Activated CD4-positive, alpha-beta T cell treated with anti-CD3 and anti-CD28 coated beads, Interleukin-2, amount 50 U/mL, for 48 hours (primary cell): ENCODE measurements around the gene ZBTB7C.

ENCODE experiments used
- DNase-seq, 2 experiments: peaks; one replicate each; pipeline ENCODE4 v3.0.0-alpha.2; 2020

The ZBTB7C gene

GRCh38 chr18:48027401-48027963 is 381.7 kb downstream of the ZBTB7C start:
- DNase-seq, result no peak

- no peak for DNase-seq
These were observed 383.0 kb downstream of the ZBTB7C start for GRCh38 chr18:48026216-48026615.

- DNase-seq, result no peak
These were observed 384.1 kb downstream of the ZBTB7C start for GRCh38 chr18:48024881-48025660.

- no peak for DNase-seq
These were observed 385.1 kb downstream of the ZBTB7C start for GRCh38 chr18:48024009-48024512.

GRCh38 chr18:48023334-48024008 is 385.7 kb downstream of the ZBTB7C start:
- peak; percentile 11 to 13 for DNase-seq

- no peak for DNase-seq
These were observed 386.5 kb downstream of the ZBTB7C start for GRCh38 chr18:48022531-48023329.

GRCh38 chr18:48022021-48022420 is 387.2 kb downstream of the ZBTB7C start:
- DNase-seq, result no peak

- DNase-seq, result no peak
These were observed 387.8 kb downstream of the ZBTB7C start for GRCh38 chr18:48021273-48021914.

- DNase-seq, result no peak
These were observed 388.6 kb downstream of the ZBTB7C start for GRCh38 chr18:48020337-48021250.

- DNase-seq, result no peak
These were observed 389.4 kb downstream of the ZBTB7C start for GRCh38 chr18:48019557-48020325.

GRCh38 chr18:48018851-48019250 is 390.3 kb downstream of the ZBTB7C start:
- DNase-seq, result no peak

- no peak for DNase-seq
These were observed 391.5 kb downstream of the ZBTB7C start for GRCh38 chr18:48017635-48018034.

- DNase-seq, result no peak
These were observed 396.0 kb downstream of the ZBTB7C start for GRCh38 chr18:48013162-48013561.

- no peak for DNase-seq
These were observed 397.2 kb downstream of the ZBTB7C start for GRCh38 chr18:48011926-48012465.

- DNase-seq, result no peak
These were observed 398.9 kb downstream of the ZBTB7C start for GRCh38 chr18:48010264-48010663.

GRCh38 chr18:48009116-48009745 is 400.0 kb downstream of the ZBTB7C start:
- no peak for DNase-seq

- DNase-seq, result peak; percentile 49
These were observed 401.1 kb downstream of the ZBTB7C start for GRCh38 chr18:48007955-48008701.

- DNase-seq, result no peak
These were observed 401.8 kb downstream of the ZBTB7C start for GRCh38 chr18:48007381-48007780.
